Stomach (tissue), 9 donors: Measurements from ENCODE around the gene ALDH7A1. TPM values are rescaled to one million over a fixed set of nuclear protein-coding genes. Genes with fewer than 3 reads are reported as not detected.

Experiments
- DNase-seq, 2 donors: peaks; one replicate each; pipeline versions ENCODE4 v3.0.0 to v3.0.0-alpha.2; 2013 to 2019
- H3K27ac ChIP-seq, 5 donors: fragments of 200-600 bp in 4 of 5; sonication (generic) in 4 of 5; one replicate each; pipeline ENCODE4 v1.5.1; 2013 to 2019; ENCODE audit warnings: mild to moderate bottlenecking in 1 of 5, moderate library complexity in 1 of 5
- H3K27me3 ChIP-seq, 3 donors: fragments of 200-600 bp; sonication (generic); one replicate each; pipeline ENCODE4 v1.5.1; 2017 to 2019; ENCODE audit warnings: mixed run types in 1 of 3
- H3K36me3 ChIP-seq, 4 donors: fragments of 200-600 bp; sonication (generic); 1 replicate in 3 of 4; 2 replicates in 1 of 4; pipeline ENCODE4 v1.5.1; 2016 to 2019
- H3K4me1 ChIP-seq, 4 donors: fragments of 200-600 bp; sonication (generic); one replicate each; pipeline ENCODE4 v1.5.1; 2016 to 2019
- H3K4me3 ChIP-seq, 4 donors: fragments of 200-600 bp; sonication (generic) in 3 of 4; one replicate each; pipeline ENCODE4 v1.5.1; 2016 to 2019; ENCODE audit warnings: mild to moderate bottlenecking in 1 of 4
- H3K9me3 ChIP-seq, 4 donors: fragments of 200-600 bp; sonication (generic); one replicate each; pipeline ENCODE4 v1.5.1; 2016 to 2019
- EP300 ChIP-seq: sonication (generic); formaldehyde crosslinking; IDR thresholded peaks from one replicate; pipeline ENCODE4 v1.6.1; 2017; ENCODE audit warnings: antibody characterized with exemption
- POLR2A ChIP-seq, 4 donors: fragments of 450-650 bp; IDR thresholded peaks; one replicate each; pipeline ENCODE4 v1.6.1; 2016; ENCODE audit warnings: antibody characterized with exemption in 4 of 4, control low read depth in 2 of 4, mild to moderate bottlenecking in 1 of 4, moderate library complexity in 1 of 4
- POLR2AphosphoS5 ChIP-seq, 3 donors: sonication (generic); formaldehyde crosslinking; IDR thresholded peaks; one replicate each; pipeline ENCODE4 v1.6.1; 2016; ENCODE audit warnings: antibody characterized with exemption in 3 of 3
- WGBS, 5 donors: extraction: QIAGEN DNeasy Blood & Tissue Kit in 3 of 5; methylation state at CpG; one replicate each; pipeline versions ENCODE4 v1.1.5 to v1.1.7; 2013 to 2018; 5-methylcytosine and 5-hydroxymethylcytosine counted together
- intact Hi-C: fragments of 100-400 bp; cut with DNase I; formaldehyde crosslinking; loops from one replicate; pipeline ENCODE4 v1.15.1; 2023; ENCODE audit warnings: low total_unique reads
- polyA plus RNA-seq, 3 donors: library from polyadenylated mRNA; stranded (reverse); fragments of 200-250 nt; gene quantifications; one replicate each; pipeline ENCODE4 v1.2.3, GENCODE V29; 2013
- total RNA-seq, 5 donors: library from RNA; depleted of rRNA; stranded (reverse); fragments of >200 nt; gene quantifications; one replicate each; pipeline versions ENCODE4 v1.1.0 to v1.2.3, GENCODE V29; 2014 to 2016
- TF ChIP-seq, protein P1 (sequence below), 7 experiments: fragments of 450-650 bp in 4 of 7; fragments of 200-600 bp in 3 of 7; sonication (generic) in 3 of 7; IDR thresholded peaks; one replicate each; pipeline ENCODE4 v1.5.1; 2016 to 2019; ENCODE audit warnings: antibody characterized with exemption in 7 of 7, control low read depth in 2 of 7, mild to moderate bottlenecking in 1 of 7
- donor health status: healthy with polysubstance abuse.
- donor health status: Bipolar disorder and iron deficiency.
- donor health status: healthy.

Gene ALDH7A1
- total and polyA plus RNA-seq, 8 donors, result 4.9 to 55.6 (median 32.6) TPM

DNA sequence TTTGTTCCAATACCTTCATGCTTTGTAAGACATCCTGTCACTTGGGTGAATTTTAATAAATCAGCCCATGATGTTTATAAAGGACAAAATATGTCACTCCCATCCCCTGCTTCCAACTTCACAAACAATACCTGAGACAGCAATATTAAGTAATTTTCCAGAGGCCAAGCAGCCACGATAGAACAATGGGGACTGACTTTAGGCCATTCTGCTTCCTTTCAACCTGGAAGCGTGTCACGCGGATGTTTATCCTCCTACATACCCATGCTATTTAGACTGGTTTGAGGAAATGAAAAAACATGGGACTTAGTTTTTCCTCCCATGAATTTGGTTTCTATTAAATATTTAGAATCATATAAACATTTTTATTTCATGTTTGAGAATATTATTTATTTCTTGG, 88.9 kb downstream of the ALDH7A1 start:
- no peak overlapping the region for H3K4me3 ChIP-seq
- H3K27me3 ChIP-seq, result no peaks in the 10 kb centered on the region
- no peaks in the 10 kb centered on the region for H3K36me3 ChIP-seq
- H3K4me1 ChIP-seq, result peaks cover 7 to 32% (median 15%) of the 10 kb centered on the region in 4 donors
- no peak for DNase-seq
- peak overlapping the region in 3 of 5 donors; percentile 30 to 79 (median 31) for H3K27ac ChIP-seq
- WGBS, 5 donors, result 74 to 82% (median 78%) methylated on average over 4 of the region's 4 CpGs
- no peaks in the 10 kb centered on the region for H3K9me3 ChIP-seq
- TF ChIP-seq POLR2A (IDR thresholded peaks at IDR 0.05), result no peak
- TF ChIP-seq, protein P1, sequence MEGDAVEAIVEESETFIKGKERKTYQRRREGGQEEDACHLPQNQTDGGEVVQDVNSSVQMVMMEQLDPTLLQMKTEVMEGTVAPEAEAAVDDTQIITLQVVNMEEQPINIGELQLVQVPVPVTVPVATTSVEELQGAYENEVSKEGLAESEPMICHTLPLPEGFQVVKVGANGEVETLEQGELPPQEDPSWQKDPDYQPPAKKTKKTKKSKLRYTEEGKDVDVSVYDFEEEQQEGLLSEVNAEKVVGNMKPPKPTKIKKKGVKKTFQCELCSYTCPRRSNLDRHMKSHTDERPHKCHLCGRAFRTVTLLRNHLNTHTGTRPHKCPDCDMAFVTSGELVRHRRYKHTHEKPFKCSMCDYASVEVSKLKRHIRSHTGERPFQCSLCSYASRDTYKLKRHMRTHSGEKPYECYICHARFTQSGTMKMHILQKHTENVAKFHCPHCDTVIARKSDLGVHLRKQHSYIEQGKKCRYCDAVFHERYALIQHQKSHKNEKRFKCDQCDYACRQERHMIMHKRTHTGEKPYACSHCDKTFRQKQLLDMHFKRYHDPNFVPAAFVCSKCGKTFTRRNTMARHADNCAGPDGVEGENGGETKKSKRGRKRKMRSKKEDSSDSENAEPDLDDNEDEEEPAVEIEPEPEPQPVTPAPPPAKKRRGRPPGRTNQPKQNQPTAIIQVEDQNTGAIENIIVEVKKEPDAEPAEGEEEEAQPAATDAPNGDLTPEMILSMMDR (IDR thresholded peaks at IDR 0.05), result no peak
- TF ChIP-seq POLR2AphosphoS5 (IDR thresholded peaks at IDR 0.05), result no peak
- intact Hi-C loops, result no loop called here

DNA sequence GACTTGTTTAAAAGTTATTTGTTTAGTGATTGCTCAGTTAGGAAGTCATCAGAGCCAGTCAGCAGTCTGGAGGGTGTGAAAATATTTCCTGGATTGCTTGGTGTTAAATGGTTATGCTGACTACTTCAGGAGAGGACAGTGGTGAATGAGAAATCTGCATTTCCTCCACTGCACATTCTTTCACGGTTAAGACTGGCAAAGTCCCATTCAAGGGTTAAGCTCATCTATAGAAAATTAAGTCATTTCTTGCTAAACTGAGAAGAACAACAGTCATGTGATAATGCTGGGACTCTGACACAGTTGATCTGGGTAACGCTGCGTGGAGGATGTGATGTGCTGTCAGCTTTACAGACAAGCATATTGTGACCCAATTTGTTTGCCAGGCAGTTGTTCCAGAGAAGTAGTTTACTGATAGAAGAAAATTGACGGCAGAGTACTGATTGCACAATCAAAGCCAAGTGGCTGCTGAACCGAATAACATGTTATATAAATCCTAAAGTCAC, 91.4 kb downstream of the ALDH7A1 start:
- Histone ChIP-seq H3K27me3 (no peaks in the 10 kb centered on the region), H3K4me1 (peaks cover 7 to 20% (median 13%) of the 10 kb centered on the region in 4 donors), H3K9me3 (no peaks in the 10 kb centered on the region), H3K36me3 (no peaks in the 10 kb centered on the region), H3K27ac (peak overlapping the region in 4 of 5 donors; percentile 55 to 77 (median 60)), H3K4me3 (no peak overlapping the region)
- TF ChIP-seq POLR2AphosphoS5 (IDR thresholded peaks at IDR 0.05) (peak in 2 of 3 donors; percentile 13 to 27), POLR2A (IDR thresholded peaks at IDR 0.05) (no peak), EP300 (no peak)
- WGBS, 5 donors, result 8 to 32% (median 14%) methylated on average over 5 of the region's 5 CpGs
- intact Hi-C loops, result no loop called here
- DNase-seq, result peak in 1 of 2 donors; percentile 39

DNA sequence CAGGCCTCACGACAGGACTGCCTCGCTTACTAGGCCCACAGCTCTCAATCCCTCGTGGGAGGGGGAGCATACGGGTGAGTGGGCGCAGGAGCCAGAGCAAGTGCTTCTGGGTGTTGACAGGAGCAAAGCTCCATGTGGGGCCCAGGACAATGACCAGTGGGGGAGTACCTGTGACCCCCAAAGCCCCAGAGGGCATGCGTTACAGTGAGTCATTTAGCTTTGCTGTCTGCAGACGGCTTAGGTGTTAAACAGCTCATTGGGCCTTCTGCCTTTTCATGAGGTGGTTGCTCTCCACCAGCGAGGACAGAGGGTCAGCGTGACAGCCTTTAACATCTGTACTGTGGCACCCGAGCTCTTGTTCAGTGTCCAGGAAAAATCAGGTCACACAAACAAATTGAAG, 93.6 kb downstream of the ALDH7A1 start:
- Histone ChIP-seq H3K4me3 (no peak overlapping the region), H3K4me1 (peaks cover 6 to 18% (median 10%) of the 10 kb centered on the region in 4 donors), H3K27me3 (no peaks in the 10 kb centered on the region), H3K9me3 (no peaks in the 10 kb centered on the region), H3K27ac (no peak overlapping the region), H3K36me3 (no peaks in the 10 kb centered on the region)
- WGBS, 5 donors, result 93 to 98% (median 97%) methylated on average over 6 to 10 of the region's 10 CpGs
- DNase-seq, result no peak
- TF ChIP-seq EP300 (no peak), POLR2A (IDR thresholded peaks at IDR 0.05) (no peak)
- TF ChIP-seq, protein P1 (IDR thresholded peaks at IDR 0.05), result no peak
- intact Hi-C loops, result no loop called here

DNA sequence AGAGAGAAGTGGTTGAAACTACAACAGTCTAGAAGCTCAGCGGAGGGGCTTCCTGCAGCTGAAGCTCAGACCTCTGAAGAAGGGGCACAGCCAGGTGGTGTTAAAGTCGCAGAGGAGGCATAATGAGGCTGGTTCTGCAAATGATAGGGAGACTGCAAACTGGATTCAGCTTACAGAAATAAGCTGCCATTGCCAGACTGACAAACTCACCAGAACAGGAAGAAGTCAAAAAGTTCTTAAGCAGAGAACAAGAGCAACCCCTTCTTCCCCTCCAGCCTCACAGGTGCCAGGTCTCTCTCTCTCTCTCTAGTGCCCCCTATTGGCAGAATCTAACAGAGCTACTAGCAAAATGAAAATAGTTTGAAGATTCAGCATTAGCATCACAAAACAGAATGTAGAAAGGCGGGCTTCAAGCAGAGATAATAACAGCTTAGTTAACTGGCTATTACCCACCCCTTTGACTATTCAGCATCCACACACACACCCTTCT, 95.1 kb downstream of the ALDH7A1 start:
- Histone ChIP-seq H3K9me3 (no peaks in the 10 kb centered on the region), H3K4me3 (no peak overlapping the region), H3K27ac (no peak overlapping the region), H3K27me3 (no peaks in the 10 kb centered on the region), H3K4me1 (peaks cover 6 to 18% (median 10%) of the 10 kb centered on the region in 4 donors), H3K36me3 (peaks cover 0 to 3% (median 0%) of the 10 kb centered on the region in 4 donors)
- TF ChIP-seq EP300 (no peak), POLR2A (IDR thresholded peaks at IDR 0.05) (no peak), POLR2AphosphoS5 (IDR thresholded peaks at IDR 0.05) (no peak)
- TF ChIP-seq, protein P1 (IDR thresholded peaks at IDR 0.05), result peak in 5 of 7 experiments; percentile 23 to 52 (median 29)
- DNase-seq, result peak in 1 of 2 donors; percentile 61
- WGBS, 5 donors, result 74 to 88% (median 84%) methylated on average over 3 of the region's 3 CpGs
- intact Hi-C loops, result no loop called here

DNA sequence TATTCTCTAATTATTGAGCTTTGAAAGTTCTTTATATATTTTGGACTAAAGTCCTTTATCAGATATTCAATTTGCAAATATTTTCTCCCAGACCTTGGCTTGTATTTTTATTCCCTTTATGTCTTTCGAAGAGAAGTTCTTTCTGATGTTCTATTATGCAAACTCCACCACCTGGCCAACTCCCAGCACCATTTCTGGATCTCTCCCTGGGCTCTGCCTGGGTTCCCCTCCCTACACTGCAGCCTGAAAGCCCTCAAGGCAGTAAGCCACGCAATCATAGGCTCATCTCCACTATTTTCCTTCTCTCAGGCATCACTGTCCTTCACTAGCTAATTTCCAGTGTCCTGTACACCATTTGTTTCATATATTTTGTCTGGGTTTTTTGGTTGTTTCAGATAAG, 95.7 kb downstream of the ALDH7A1 start:
- no peak for TF ChIP-seq POLR2AphosphoS5 (IDR thresholded peaks at IDR 0.05)
- TF ChIP-seq, protein P1 (IDR thresholded peaks at IDR 0.05), result no peak
- TF ChIP-seq EP300, result no peak
- Histone ChIP-seq H3K36me3 (peaks cover 3 to 7% (median 5%) of the 10 kb centered on the region in 4 donors), H3K27me3 (no peaks in the 10 kb centered on the region), H3K4me1 (peaks cover 6 to 15% (median 9%) of the 10 kb centered on the region in 4 donors), H3K27ac (no peak overlapping the region), H3K4me3 (no peak overlapping the region), H3K9me3 (no peaks in the 10 kb centered on the region)
- DNase-seq, result no peak
- intact Hi-C loops, result no loop called here
- WGBS, 5 donors, result 68 to 83% (median 82%) methylated on average over 2 of the region's 2 CpGs
